Gastrocnemius medialis (tissue), 4 donors: ENCODE results near the gene NDC1. TPM values are rescaled to one million over a fixed set of nuclear protein-coding genes. Genes with fewer than 3 reads are reported as not detected.

Experiments used
- ATAC-seq, 2 donors: fragments of 150-250 bp; one replicate each; pipeline ENCODE4 v1.9.1; 2016
- DNase-seq, 2 donors: peaks; one replicate each; pipeline ENCODE4 v3.0.0-alpha.2; 2019
- H3K27ac ChIP-seq, 4 donors: fragments of 200-600 bp; sonication (generic); 1 replicate in 1 of 4; 2 replicates in 3 of 4; pipeline ENCODE4 v1.5.1; 2016 to 2018; ENCODE audit warnings: mild to moderate bottlenecking in 2 of 4, moderate library complexity in 1 of 4
- H3K27me3 ChIP-seq, 3 donors: fragments of 200-600 bp; sonication (generic) in 2 of 3; 1 replicate in 1 of 3; 2 replicates in 2 of 3; pipeline versions ENCODE4 v1.5.1 to v1.6.0; 2016 to 2019; ENCODE audit warnings: mild to moderate bottlenecking in 1 of 3, moderate library complexity in 1 of 3
- H3K36me3 ChIP-seq, 2 donors: fragments of 200-600 bp; sonication (generic) in 1 of 2; one replicate each; pipeline ENCODE4 v1.5.1; 2017 to 2018
- H3K4me1 ChIP-seq, 2 donors: fragments of 200-600 bp; sonication (generic) in 1 of 2; one replicate each; pipeline ENCODE4 v1.5.1; 2016 to 2017; ENCODE audit warnings: mild to moderate bottlenecking in 2 of 2
- H3K4me3 ChIP-seq, 4 donors: fragments of 200-600 bp; sonication (generic) in 3 of 4; 1 replicate in 1 of 4; 2 replicates in 3 of 4; pipeline ENCODE4 v1.5.1; 2016 to 2019; ENCODE audit warnings: mild to moderate bottlenecking in 2 of 4
- H3K9me3 ChIP-seq, 3 donors: fragments of 200-600 bp; sonication (generic) in 2 of 3; 1 replicate in 1 of 3; 2 replicates in 2 of 3; pipeline ENCODE4 v1.5.1; 2016 to 2019
- CTCF ChIP-seq, 5 experiments: fragments of 450-650 bp in 3 of 5; fragments of 200-600 bp in 2 of 5; sonication (generic) in 2 of 5; IDR thresholded peaks in 4 of 5; conservative IDR thresholded peaks in 1 of 5; 1 replicate in 4 of 5; 2 replicates in 1 of 5; pipeline ENCODE4 v1.5.1; 2016 to 2019; ENCODE audit warnings: antibody characterized with exemption in 5 of 5, mild to moderate bottlenecking in 3 of 5, moderate library complexity in 3 of 5
- POLR2A ChIP-seq, 2 donors: fragments of 450-650 bp; IDR thresholded peaks; one replicate each; pipeline ENCODE4 v1.6.1; 2017; ENCODE audit warnings: antibody characterized with exemption in 2 of 2, mild to moderate bottlenecking in 2 of 2, moderate library complexity in 2 of 2
- in situ Hi-C, 4 donors: fragments of 200-750 bp; cut with MboI; loops; one replicate each; pipeline versions ENCODE4 v1.15.0 to v1.8.0; 2017; ENCODE audit warnings: low sequenced_read_pairs in 4 of 4
- intact Hi-C: fragments of 100-400 bp; cut with DNase I; formaldehyde crosslinking; loops from one replicate; pipeline ENCODE4 v1.15.1; 2023; ENCODE audit warnings: low total_unique reads
- total RNA-seq, 4 donors: library from RNA; depleted of rRNA; stranded (reverse); fragments of >200 nt; gene quantifications; one replicate each; pipeline versions ENCODE4 v1.1.0 to v1.2.3, GENCODE V29; 2016

The NDC1 gene
- total RNA-seq, 4 donors from 2014 or later, result 7.6 to 27.0 (median 9.5) TPM

- H3K4me1 ChIP-seq, result peaks cover 0 to 5% of the 10 kb centered on the region in 2 donors
- DNase-seq (no peak), ATAC-seq (no peak)
- TF ChIP-seq CTCF (IDR thresholded peaks at IDR 0.05 in 4 of 5, conservative IDR thresholded peaks at IDR 0.05 in 1 of 5), result no peak
- no peak for TF ChIP-seq POLR2A (IDR thresholded peaks at IDR 0.05)
- in situ Hi-C loops, result no loop called here
- intact Hi-C loops, result no loop called here
- no peaks in the 10 kb centered on the region for H3K9me3 ChIP-seq
- H3K27me3 ChIP-seq, result no peaks in the 10 kb centered on the region
- H3K36me3 ChIP-seq, result peaks cover 0 to 11% of the 10 kb centered on the region in 2 donors
- no peak overlapping the region for H3K4me3 ChIP-seq
- H3K27ac ChIP-seq, result no peak overlapping the region
Measured at GRCh38 chr1:53766831-53767405, 71.2 kb downstream of the NDC1 start.

GRCh38 chr1:53766194-53766742 is 71.8 kb downstream of the NDC1 start:
- Histone ChIP-seq H3K4me1 (peaks cover 0 to 5% of the 10 kb centered on the region in 2 donors), H3K27me3 (no peaks in the 10 kb centered on the region), H3K4me3 (no peak overlapping the region), H3K9me3 (no peaks in the 10 kb centered on the region), H3K36me3 (peaks cover 0 to 8% of the 10 kb centered on the region in 2 donors), H3K27ac (peak overlapping the region in 2 of 4 donors; percentile 12 to 14)
- in situ Hi-C loops (no loop called here), intact Hi-C loops (no loop called here)
- DNase-seq, result no peak
- no peak for ATAC-seq
- TF ChIP-seq POLR2A (IDR thresholded peaks at IDR 0.05) (no peak), CTCF (IDR thresholded peaks at IDR 0.05 in 4 of 5, conservative IDR thresholded peaks at IDR 0.05 in 1 of 5) (no peak)

GRCh38 chr1:53765657-53766056 is 72.4 kb downstream of the NDC1 start:
- ATAC-seq, result peak in 1 of 2 donors; percentile 26
- peak overlapping the region in 2 of 4 donors; percentile 12 to 14 for H3K27ac ChIP-seq
- peaks cover 0 to 5% of the 10 kb centered on the region in 2 donors for H3K4me1 ChIP-seq
- no peak overlapping the region for H3K4me3 ChIP-seq
- H3K9me3 ChIP-seq, result no peaks in the 10 kb centered on the region
- in situ Hi-C loops (no loop called here), intact Hi-C loops (no loop called here)
- peaks cover 0 to 8% of the 10 kb centered on the region in 2 donors for H3K36me3 ChIP-seq
- H3K27me3 ChIP-seq, result no peaks in the 10 kb centered on the region
- no peak for TF ChIP-seq CTCF (IDR thresholded peaks at IDR 0.05 in 4 of 5, conservative IDR thresholded peaks at IDR 0.05 in 1 of 5)
- no peak for TF ChIP-seq POLR2A (IDR thresholded peaks at IDR 0.05)
- DNase-seq, result no peak

- no peak for ATAC-seq
- Histone ChIP-seq H3K4me3 (no peak overlapping the region), H3K27me3 (no peaks in the 10 kb centered on the region), H3K9me3 (no peaks in the 10 kb centered on the region), H3K27ac (no peak overlapping the region), H3K36me3 (peaks cover 0 to 1% of the 10 kb centered on the region in 2 donors), H3K4me1 (peaks cover 0 to 5% of the 10 kb centered on the region in 2 donors)
- intact Hi-C loops (no loop called here), in situ Hi-C loops (no loop called here)
- no peak for DNase-seq
- TF ChIP-seq CTCF (IDR thresholded peaks at IDR 0.05 in 4 of 5, conservative IDR thresholded peaks at IDR 0.05 in 1 of 5) (no peak), POLR2A (IDR thresholded peaks at IDR 0.05) (no peak)
Measured at GRCh38 chr1:53763911-53764310, 74.2 kb downstream of the NDC1 start.
